Astrocyte (in vitro differentiated cells and primary cell): ENCODE data around the gene ZNF827.

Source experiments
- EZH2 ChIP-seq: IDR thresholded peaks from 2 replicates; pipeline ENCODE4 v1.6.1; 2012; ENCODE audit warnings: mild to moderate bottlenecking, low read length, inconsistent platforms; ENCODE audit not compliant: insufficient read depth
- TF ChIP-seq, protein P1 (sequence below): IDR thresholded peaks from 2 replicates; pipeline ENCODE4 v1.5.1; 2011; ENCODE audit warnings: low read depth, mild to moderate bottlenecking, inconsistent platforms, low read length, moderate library complexity; ENCODE audit not compliant: insufficient read depth

GRCh38 chr4:145884775-145885174 lies 53.8 kb downstream of the ZNF827 start:
- TF ChIP-seq, protein P1, sequence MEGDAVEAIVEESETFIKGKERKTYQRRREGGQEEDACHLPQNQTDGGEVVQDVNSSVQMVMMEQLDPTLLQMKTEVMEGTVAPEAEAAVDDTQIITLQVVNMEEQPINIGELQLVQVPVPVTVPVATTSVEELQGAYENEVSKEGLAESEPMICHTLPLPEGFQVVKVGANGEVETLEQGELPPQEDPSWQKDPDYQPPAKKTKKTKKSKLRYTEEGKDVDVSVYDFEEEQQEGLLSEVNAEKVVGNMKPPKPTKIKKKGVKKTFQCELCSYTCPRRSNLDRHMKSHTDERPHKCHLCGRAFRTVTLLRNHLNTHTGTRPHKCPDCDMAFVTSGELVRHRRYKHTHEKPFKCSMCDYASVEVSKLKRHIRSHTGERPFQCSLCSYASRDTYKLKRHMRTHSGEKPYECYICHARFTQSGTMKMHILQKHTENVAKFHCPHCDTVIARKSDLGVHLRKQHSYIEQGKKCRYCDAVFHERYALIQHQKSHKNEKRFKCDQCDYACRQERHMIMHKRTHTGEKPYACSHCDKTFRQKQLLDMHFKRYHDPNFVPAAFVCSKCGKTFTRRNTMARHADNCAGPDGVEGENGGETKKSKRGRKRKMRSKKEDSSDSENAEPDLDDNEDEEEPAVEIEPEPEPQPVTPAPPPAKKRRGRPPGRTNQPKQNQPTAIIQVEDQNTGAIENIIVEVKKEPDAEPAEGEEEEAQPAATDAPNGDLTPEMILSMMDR, result no peak
- no peak for TF ChIP-seq EZH2
